HG03439 (cell line): ENCODE results near the gene USP40.

Experiments used
- ATAC-seq: cut with Tn5 transposase; IDR thresholded peaks from one replicate; pipeline ENCODE4 v1.9.1; 2021; ENCODE audit warnings: mild to moderate bottlenecking, moderate library complexity; ENCODE audit not compliant: unreplicated experiment

Gene USP40

DNA sequence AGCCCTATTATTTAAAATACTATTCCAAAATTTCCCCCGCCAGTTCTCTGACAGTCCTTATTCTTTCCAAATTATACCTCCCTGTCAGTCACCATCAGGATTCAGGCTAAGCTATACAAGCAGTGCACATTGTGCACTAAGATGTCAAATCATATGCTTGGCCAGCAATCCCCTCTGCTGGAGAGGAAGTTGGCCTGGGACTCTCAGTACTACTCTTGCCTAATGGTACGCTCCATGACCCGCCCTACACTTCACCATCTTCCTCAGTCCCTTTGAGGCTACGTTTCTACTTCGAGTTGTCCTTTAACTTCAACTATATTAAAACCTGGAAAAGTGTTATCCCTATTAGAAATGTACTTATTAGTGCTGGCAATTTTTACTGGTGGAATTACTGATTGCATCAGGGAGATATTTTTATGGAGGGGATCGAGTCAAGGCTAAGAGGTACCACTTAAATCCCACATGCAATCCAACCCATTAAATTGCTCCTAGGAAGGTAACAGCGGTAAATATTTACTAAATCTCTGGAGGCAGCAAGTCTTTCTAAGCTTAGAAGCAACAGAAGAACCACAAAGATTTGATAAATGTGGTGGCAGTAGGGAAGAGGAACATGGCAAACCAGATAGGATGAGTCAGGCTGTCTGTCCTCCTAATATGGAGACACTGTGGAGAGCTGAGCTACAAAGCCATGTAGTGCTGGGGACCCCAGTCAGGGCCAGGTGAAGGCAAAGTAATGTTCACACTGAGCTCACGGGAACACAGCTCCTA lies 2.7 kb downstream of the USP40 start:
- no peak for ATAC-seq

DNA sequence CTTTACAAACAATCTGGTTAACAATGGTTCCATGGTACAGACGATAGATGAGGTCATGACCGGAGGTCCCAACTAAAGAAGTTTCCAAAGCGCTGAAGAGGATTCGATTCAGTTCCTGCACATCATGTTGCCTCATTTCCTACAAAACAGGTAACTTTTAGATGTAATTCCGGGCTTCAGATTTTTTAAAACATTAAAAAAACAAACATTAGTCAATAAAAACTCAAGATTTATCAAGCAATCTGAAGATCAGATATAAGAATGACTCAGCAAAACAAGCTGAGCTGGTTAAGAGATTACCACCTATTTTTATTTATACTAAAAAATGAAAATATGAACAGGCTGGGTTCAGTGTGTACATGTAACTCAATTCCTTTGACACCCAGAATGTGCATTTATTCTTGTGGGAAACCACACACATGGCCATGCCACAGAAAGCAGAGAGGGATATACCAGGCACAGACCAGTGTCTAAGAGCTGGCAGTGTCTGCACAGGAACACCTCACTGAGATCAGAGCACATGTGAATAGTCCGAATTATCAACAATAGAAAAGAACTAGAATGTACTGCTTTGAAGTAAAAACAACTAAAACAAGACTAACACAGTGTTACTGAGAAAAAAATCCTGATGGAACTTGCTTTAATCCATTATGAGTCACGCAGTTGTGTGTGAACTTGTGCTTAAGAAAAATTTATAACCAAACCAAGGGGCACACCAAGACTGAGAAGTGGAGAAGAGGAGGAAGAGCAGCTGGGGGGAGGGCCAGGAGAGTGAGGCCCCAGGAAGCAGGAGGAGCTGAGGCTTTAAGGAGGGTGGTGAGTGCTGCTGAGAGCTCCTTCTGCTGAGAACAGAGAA lies 9.5 kb downstream of the USP40 start:
- ATAC-seq: no peak

DNA sequence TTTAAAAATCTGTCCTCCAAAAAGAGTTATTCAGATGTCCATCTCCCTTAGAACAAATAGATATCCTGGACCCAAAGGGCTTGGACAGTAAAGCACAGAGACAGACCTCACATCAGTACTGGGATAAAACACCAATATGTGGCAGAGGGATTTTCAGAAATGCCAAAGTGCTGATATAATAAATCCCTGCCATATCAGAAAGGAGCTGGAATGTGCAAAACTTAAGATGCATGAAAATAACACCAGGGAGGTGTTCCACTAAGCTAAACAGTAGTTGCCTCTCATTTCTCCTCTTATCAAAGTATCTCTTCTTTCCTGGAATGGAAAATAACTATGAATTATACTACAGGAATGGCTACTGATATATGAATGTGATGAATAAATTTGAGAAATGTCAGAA lies 13.2 kb downstream of the USP40 start:
- no peak for ATAC-seq

DNA sequence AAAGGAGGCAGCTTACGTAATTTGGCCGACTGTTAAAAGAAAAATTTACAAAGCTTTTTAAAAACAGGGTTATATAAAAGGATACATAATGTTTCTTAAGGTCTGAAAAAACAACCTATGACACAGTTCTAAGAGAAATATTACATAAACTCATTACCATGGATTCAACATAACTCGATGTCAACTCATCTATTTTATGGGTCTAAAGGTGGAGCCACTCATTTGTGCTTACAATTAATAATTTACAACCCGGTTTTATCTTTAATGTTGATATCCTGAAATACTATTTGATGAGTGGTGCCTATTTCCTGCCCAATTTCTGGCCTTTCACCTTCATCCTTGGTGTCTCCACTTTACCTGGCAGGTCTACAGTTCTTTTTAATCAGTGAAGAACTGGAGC lies 15.1 kb downstream of the USP40 start:
- no peak for ATAC-seq

DNA sequence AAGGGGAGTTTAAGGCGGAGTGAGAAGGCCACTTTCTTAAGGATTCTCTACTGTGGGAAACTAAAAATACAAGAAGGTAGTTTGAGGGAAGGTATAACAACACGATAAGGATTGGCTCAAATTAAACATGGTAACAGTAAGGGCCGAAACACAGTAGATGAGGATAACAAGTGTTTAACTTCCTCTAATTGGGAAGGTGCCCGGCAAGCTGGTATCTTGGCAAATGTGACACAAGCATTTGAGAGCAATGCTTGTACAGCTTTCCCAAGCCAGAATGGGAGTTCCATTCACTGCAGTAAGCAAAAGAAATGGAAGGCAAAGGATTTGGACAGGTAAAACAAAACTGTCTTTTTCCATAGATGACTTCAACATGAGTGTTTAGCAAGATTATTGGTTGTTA lies 19.8 kb downstream of the USP40 start:
- no peak for ATAC-seq

DNA sequence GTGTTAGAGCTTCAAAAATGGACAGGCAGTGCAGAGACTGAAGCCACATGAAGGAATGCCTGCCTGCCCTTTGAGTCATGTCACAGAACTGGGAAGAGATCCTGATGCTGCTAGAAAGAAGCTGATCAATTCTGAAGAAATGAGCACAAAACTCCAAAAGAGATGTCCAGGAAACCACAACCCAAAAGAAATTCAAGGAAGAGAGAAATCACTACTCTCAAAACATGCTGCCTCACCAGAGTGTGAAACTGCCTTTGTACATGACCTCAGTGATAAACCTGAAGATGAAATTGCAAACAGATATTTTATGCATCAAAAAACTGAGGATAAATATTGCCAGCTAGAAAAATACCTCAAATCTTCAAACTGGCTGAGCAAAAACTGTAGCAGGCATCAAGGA lies 20.5 kb downstream of the USP40 start:
- ATAC-seq: no peak

DNA sequence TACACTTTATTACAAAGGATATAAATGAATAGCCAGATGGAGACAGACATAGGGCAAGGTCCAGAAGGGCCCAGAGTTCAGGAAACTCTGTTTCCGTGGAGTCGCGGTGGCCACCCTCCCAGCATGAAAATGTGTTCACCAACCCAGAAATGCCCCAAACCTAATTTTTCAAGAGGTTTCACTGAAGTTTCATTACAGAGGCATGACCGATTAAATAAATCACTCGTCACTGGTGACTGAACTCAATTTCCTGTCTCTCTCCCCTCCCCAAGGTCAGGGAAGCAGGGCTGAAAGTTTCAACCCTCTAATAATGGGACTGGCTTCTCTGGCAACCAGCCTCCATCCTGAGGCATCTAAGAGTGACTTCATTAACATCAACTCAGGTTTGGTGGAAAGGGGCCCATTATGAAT lies 22.4 kb downstream of the USP40 start:
- no peak for ATAC-seq

DNA sequence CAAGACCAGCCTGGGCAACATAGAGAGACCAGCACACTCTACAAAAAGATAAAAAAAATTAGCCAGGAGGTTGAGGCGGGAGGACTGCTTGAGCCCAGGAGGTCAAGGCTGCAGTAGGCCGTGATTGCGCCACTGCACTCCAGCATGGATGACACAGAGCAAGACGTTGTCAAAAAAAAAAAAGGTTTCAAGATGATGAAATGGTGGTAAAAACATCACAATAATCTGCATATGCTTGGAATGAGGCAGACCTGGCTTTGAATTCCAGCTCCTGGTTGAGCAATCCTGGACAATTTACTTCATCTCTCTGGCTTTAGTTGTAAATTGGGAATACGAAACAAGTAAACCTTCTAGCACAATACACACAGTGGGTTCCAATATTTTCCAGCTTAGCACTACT lies 24.1 kb downstream of the USP40 start:
- ATAC-seq: no peak

DNA sequence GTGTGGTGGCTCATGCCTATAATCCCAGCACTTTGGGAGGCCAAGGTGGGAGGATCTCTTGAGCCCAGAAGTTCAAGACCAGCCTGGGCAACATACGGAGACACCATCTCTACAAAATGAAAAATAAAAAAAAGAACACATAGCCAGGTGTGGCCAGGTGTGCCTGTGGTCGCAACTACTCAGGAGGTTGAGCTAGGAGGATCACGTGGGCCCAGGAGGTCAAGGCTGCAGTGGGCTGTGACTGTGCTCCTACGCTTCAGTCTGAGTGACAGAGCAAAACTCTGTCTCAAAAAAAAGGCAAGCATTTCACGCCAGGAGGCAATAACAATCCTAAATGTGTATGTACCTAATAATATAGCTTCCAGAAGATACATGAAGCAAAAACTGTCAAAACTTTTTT lies 27.8 kb downstream of the USP40 start:
- ATAC-seq: no peak

DNA sequence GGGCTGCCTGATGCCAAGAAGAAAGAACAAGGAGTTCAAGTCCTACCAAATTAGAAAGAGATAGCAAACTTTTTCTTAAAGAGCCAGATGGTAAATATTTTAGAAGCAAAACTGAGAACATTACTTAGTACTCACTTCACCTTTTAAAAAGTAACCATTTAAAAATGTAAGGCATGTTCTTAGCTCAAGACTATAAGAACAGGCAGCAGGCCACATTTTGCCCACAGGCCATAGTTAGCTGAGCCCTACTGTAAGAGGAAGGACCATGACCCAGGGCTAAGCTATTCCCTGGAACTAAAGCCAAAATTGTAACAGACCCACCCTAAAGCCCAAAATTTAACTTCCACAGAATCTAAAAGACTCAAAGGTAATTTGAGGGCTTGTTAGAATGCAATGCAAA lies 31.3 kb downstream of the USP40 start:
- no peak for ATAC-seq

DNA sequence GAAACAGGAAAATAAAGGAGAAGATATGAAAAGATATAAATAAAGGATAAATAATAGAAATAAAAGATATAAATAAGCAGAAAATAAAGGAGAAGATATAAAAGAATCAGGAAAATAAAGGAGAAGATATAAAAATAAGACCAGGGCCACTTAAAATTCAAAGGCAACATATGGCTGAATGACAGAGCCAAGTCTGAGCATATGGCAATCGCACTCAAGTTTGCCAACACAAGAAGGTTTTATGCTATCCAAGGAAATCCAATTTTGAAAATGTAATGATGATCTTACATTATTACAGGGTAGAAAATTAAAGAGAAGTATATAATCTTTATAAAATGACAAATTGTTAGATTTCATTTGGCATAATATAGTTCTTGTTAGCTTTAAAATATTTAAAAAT lies 33.6 kb downstream of the USP40 start:
- no peak for ATAC-seq

DNA sequence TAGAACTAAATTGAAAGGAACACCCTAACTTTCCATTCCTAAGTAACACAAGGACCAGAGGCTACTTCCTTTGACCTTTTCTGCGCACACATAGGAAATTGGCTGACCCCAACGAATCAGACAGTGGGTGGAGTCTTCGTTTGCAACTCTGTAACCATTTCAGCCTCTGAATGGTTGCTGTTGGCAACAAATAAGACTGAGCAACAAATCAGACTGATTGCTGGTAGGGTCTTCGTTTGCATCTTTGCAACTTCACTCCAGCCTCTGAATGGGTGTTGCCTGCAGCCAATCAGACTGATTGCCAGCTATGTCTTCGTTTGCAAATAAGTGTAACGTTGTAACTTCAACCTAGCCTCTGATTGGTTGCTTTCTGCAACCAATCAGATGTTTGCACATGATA lies 34.6 kb downstream of the USP40 start:
- ATAC-seq: no peak

DNA sequence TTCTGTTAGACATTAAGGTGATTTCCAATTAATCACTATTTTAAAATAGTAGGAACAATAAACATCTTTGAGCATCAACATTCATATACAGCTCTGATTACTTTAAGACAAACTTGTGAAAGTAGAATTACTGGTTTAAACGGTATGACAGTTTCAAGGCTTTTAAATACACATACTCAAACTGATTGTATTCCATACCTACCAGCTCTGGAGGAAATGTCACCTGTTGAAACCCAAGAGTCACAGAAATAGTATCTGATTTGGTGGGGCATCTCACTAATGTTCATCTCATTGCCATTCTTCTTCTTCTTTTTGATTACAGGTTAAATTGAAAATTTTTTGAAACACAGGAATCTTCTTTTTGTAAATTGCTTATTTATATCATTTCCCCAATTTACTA lies 36.2 kb downstream of the USP40 start:
- no peak for ATAC-seq

DNA sequence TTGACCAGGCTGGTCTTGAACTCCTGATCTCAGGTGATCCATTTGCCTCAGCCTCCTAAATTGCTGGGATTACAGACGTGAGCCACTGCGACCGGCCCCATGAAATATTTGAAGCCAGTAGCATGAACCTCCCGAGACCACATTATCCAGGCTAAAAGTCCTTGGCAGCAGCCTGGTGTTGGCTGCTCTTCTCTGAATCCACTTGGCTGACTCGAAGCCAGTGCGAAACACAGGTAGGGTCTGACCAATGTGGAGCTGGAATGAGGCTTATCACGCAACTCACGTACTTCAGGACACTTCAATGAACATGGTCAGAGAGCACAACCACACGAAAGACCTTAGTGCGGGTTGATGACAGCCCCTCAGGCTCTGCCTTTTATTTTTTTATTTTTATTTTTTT lies 38.4 kb downstream of the USP40 start:
- no peak for ATAC-seq

DNA sequence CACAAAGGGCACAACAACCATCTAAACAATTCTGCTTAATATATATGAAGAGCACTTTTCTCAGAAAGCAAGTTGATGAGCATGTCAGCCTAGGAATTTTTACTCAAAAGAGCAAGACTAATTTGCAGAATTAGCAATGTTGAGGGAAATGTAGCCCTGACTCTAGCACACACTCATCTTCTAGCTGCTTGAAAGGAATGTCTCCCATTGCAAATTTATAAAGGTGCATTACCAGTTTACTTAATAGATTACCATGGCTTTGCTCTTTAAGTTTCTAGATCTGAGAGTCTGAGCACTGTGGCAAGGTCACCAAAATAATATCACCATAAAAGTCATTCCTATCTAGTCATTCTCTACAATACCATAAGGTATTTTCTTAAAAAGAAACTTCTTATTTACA lies 40.8 kb downstream of the USP40 start:
- ATAC-seq: no peak

DNA sequence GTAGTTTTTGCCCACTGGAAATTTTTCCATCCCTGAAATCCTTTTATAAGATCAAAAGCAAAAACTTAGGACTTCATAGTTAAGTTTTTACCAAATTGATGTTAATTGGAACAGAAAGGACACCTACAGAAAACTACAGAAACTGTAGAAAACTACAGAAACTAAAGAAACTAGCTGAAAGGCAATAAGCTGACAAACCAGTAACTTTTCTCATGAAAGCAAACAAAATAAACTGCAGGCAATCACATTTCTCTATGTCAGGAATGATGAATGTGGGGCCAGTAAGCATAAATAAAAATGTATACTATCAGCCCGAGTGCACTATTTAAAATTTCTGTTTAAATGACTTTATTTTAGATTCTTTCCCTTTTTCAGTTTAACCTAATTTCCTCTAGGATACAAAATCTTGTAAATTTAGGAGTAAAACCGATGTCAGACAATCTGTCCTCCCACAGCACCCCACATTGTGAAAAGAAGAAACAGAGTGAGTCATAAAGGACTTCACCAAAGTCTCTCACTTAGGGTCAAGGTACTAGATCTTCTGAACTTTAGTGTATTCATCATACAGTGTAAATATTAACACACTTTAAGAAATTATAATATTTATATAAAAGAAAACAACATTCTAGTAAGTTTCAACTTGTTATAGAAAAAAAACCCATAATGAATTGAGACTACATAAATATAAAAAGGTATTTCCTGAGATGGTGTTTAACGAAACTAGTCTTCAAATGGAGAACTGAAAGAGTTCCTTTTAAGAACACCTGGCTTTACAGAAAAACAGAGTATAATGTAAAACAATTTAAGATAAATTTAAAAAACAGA lies 46.6 kb downstream of the USP40 start:
- peak; percentile 92 for ATAC-seq

DNA sequence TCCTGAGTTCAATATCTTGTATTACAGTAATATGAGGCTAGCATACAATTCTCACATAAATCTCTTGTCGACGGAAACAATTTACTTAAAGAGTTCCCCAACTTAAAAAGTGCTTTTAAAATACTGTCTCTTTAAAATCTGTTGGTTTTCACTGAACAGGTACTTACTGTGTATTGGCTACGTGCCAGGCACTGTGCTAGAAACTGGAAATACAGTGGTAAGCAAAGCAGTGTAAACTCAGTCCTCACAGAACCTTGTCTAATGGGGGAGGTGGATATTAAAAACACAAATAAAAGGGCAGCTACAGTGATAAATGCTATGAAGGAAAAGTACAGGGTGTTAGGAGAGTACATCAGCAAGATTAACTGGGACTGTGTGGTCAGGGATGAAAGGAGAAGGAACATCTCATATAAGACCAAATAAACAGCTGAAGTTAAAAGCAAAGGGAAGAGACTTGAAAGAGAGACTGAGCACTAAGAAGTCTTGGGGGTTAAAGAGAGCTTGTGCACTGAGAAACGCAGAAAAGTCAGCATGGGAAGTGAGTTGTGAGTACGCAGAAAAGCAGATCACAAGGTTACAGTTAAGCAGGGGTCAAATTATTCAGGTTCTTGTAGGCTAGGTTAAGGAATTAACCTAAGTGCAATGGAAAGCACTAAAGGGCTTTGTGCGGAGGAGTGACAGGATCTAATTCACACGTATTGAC lies 52.5 kb downstream of the USP40 start:
- ATAC-seq: no peak

DNA sequence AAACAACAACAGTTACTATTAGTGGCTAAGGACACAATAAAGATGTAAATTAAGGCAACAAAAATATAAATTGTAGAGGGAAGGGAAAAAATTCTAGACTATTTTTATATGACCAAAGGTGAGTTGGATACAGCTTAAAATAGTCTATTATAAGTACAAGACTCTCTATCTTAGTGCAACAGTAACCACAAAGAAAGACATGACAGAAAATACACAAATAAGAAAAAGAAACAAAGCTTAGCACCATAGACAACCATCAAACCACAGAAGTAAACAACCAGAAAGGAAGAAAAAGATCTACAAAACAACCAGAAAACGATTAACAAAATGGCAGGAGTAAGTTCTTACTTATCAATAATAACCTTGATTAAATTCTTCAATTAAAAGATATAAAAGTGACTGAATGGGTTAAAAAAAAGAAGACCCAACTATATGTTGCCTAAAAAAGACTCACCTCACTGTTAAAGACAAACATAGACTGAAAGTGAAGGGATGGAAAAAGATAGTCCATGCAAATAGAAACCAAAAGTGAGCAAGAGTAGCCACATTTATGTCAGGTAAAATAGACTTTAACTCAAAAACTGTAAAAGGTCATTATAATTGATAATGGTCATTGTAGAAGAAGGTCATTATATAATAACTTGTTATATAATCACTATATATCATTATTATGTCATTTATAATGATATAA lies 62.5 kb downstream of the USP40 start:
- no peak for ATAC-seq

DNA sequence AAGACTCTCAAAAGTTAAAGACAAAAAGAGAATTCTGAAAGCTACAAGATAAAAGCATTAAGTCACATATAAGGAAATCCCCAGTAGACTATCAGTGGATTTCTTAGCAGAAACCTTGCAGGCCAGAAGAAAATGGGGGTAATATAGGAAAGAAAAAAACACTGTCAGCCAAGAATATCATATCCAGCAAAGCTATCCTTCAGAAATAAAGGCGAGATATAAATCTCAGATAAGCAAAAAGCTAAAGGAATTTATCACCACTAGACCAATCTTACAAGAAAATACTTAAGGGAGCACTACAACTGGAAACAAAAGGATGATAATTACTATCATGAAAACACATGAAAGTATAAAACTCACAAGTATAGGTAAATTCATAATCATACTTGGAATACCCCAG lies 63.1 kb downstream of the USP40 start:
- ATAC-seq: no peak
